Fibroblast of lung (primary cell): ENCODE measurements around the gene MICAL1. TPM values are rescaled to one million over a fixed set of nuclear protein-coding genes. Genes with fewer than 3 reads are reported as not detected.

Experiments
- DNase-seq, 2 donors: peaks; one replicate each; pipeline versions ENCODE4 v3.0.0 to v3.0.0-alpha.2; 2010; ENCODE audit warnings: low read depth in 2 of 2
- H2AFZ ChIP-seq: 2 replicates; pipeline ENCODE4 v1.5.1; 2012; ENCODE audit warnings: low read length, control low read depth, inconsistent platforms
- H3K27ac ChIP-seq: 2 replicates; pipeline ENCODE4 v1.5.1; 2011; ENCODE audit warnings: low read length, control low read depth; ENCODE audit not compliant: insufficient read depth
- H3K27me3 ChIP-seq: 2 replicates; pipeline ENCODE4 v1.5.1; 2011; ENCODE audit warnings: mild to moderate bottlenecking, low read length; ENCODE audit not compliant: control insufficient read depth, insufficient read depth
- H3K36me3 ChIP-seq: 2 replicates; pipeline ENCODE4 v1.5.1; 2011; ENCODE audit warnings: low read length; ENCODE audit not compliant: control insufficient read depth, insufficient read depth
- H3K4me1 ChIP-seq: 2 replicates; pipeline ENCODE4 v1.5.1; 2011; ENCODE audit warnings: low read length; ENCODE audit not compliant: control insufficient read depth, insufficient read depth; ENCODE audit errors: extremely low read depth
- H3K4me2 ChIP-seq: 2 replicates; pipeline ENCODE4 v1.5.1; 2011; ENCODE audit warnings: low read length, control low read depth; ENCODE audit not compliant: insufficient read depth; ENCODE audit errors: extremely low read depth
- H3K4me3 ChIP-seq, 4 experiments: fragments of 200-600 bp in 1 of 4; sonication (generic) in 1 of 4; replicated peaks in 1 of 4; 2 replicates each; pipeline ENCODE4 v1.5.1; 2011 to 2016; ENCODE audit warnings: low read length in 4 of 4, low read depth in 3 of 4, mild to moderate bottlenecking in 3 of 4, control low read depth in 2 of 4, inconsistent platforms in 1 of 4, mixed read lengths in 1 of 4; ENCODE audit not compliant: insufficient read depth in 1 of 4; ENCODE audit errors: control extremely low read depth in 1 of 4
- H3K79me2 ChIP-seq: 2 replicates; pipeline ENCODE4 v1.5.1; 2012; ENCODE audit warnings: mild to moderate bottlenecking, low read length, inconsistent platforms; ENCODE audit not compliant: control insufficient read depth, insufficient read depth
- H3K9ac ChIP-seq: 2 replicates; pipeline ENCODE4 v1.5.1; 2011; ENCODE audit warnings: mild to moderate bottlenecking, low read length, control low read depth; ENCODE audit not compliant: insufficient read depth
- H3K9me3 ChIP-seq: 2 replicates; pipeline ENCODE4 v1.5.1; 2012; ENCODE audit warnings: low read depth, low read length; ENCODE audit not compliant: control insufficient read depth, insufficient read depth
- H4K20me1 ChIP-seq: 2 replicates; pipeline ENCODE4 v1.5.1; 2011; ENCODE audit warnings: low read length; ENCODE audit not compliant: control insufficient read depth, insufficient read depth; ENCODE audit errors: extremely low read depth
- EZH2 ChIP-seq: IDR thresholded peaks from 2 replicates; pipeline ENCODE4 v1.5.1; 2012; ENCODE audit warnings: low read length, control low read depth, mild to moderate bottlenecking; ENCODE audit errors: missing control alignments
- polyA plus RNA-seq, 2 donors: library from polyadenylated mRNA; depleted of rRNA in 1 of 2; stranded (reverse) in 1 of 2; unstranded in 1 of 2; fragments of >200 nt; gene quantifications; 2 replicates each; pipeline ENCODE4 v1.2.1, GENCODE V29; 2011 to 2012; ENCODE audit warnings: missing spikeins in 1 of 2
- total RNA-seq: library from RNA; depleted of rRNA; stranded (reverse); fragments of >200 nt; gene quantifications from 2 replicates; pipeline ENCODE4 v1.2.1, GENCODE V29; 2014
- TF ChIP-seq, protein P1 (sequence below), 2 donors: IDR thresholded peaks in 1 of 2; conservative IDR thresholded peaks in 1 of 2; 1 replicate in 1 of 2; 2 replicates in 1 of 2; pipeline ENCODE4 v1.5.1; 2011 to 2012; ENCODE audit warnings: low read length in 2 of 2, control low read depth in 1 of 2, inconsistent platforms in 1 of 2, low read depth in 1 of 2, mild to moderate bottlenecking in 1 of 2

The MICAL1 gene
- total and polyA plus RNA-seq, 2 donors (not counting 1 experiment from before 2014, with no cell fraction given) = 37.5 to 53.5 TPM

DNA sequence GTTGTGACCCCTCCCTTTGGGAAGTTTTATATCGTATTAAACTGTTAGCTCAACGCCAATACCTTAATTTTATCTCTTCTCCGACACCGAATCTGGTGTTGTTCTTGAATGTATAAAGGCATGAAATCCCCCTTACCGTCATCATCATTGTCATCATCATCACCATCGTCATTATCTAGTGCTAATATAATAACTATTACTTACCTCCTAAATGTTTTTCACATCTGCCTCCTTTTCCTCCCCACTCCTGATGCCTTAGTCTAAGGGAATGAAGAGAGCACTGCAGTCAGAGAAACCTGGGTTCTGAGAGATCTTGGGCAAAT, 28.1 kb upstream of the MICAL1 start:
- Histone ChIP-seq H3K4me2 (peak overlapping the region; percentile 79), H3K36me3 (peaks cover 1% of the 10 kb centered on the region), H3K4me3 (peak overlapping the region; percentile 24 to 65 (median 52)), H4K20me1 (no peaks in the 10 kb centered on the region), H3K79me2 (peaks cover 15% of the 10 kb centered on the region), H3K27ac (no peak overlapping the region), H3K9ac (no peak overlapping the region), H3K4me1 (peaks cover 6% of the 10 kb centered on the region), H3K9me3 (no peaks in the 10 kb centered on the region), H2AFZ (peak overlapping the region; percentile 71), H3K27me3 (no peaks in the 10 kb centered on the region)
- no peak for TF ChIP-seq EZH2
- TF ChIP-seq, protein P1, sequence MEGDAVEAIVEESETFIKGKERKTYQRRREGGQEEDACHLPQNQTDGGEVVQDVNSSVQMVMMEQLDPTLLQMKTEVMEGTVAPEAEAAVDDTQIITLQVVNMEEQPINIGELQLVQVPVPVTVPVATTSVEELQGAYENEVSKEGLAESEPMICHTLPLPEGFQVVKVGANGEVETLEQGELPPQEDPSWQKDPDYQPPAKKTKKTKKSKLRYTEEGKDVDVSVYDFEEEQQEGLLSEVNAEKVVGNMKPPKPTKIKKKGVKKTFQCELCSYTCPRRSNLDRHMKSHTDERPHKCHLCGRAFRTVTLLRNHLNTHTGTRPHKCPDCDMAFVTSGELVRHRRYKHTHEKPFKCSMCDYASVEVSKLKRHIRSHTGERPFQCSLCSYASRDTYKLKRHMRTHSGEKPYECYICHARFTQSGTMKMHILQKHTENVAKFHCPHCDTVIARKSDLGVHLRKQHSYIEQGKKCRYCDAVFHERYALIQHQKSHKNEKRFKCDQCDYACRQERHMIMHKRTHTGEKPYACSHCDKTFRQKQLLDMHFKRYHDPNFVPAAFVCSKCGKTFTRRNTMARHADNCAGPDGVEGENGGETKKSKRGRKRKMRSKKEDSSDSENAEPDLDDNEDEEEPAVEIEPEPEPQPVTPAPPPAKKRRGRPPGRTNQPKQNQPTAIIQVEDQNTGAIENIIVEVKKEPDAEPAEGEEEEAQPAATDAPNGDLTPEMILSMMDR (conservative IDR thresholded peaks at IDR 0.05 in 1 of 2, IDR thresholded peaks at IDR 0.05 in 1 of 2; ENCODE audit: low read depth in 1 of 2, low read length in 2 of 2) = no peak
- DNase-seq = peak in 1 of 2 donors; percentile 11

DNA sequence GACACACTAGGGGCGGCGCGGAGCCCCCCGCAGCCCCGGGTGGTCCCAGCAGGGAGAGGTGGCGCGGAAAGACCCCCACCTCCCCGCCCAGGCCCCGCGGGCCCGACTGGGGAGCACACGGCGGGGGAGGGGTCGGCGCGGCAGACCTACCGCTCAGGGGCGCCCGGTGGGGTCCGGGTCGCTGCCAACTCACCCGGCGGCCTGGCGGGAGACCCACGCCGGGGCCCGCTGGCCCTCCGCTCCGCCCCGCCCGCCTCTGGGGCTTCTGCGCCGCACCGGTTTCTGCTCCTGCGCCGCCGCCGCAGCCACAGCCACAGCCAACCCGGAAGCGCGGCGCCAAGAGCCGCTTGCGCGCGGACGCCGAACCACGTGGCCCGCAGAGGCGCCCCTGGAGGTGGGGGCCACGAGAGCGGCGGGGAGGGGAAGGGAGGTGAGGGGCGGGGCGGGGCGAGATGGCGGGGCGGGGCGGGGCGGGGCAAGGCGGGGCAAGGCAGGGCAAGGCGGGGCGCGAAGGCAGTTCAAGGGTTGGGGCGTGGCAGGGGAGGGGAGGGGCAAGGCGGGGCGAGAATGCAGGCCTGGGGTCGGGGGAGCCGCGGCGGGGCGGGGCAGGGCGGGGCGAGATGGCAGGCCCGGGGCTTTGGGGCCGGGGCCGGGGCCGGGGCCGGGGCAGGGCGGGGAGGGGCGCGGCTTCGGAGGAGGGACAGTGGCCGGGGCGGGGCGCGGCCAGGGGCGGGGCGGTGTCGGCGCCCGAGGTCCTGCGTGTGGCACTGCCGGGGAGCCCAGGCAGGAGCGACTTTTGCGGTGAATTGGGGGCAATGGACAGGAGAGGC, 27.5 kb upstream of the MICAL1 start, which contains the start of gene ZBTB24:
ZBTB24 (minus strand) TSS at position 315 of the 830 bp plus-strand sequence. CDS start 1,193 bp downstream, outside the sequence.
- Histone ChIP-seq H3K4me1 (peaks cover 8% of the 10 kb centered on the region), H4K20me1 (no peaks in the 10 kb centered on the region), H3K9me3 (no peaks in the 10 kb centered on the region), H3K27me3 (no peaks in the 10 kb centered on the region), H3K4me2 (peak within 1 kb of the TSS; percentile 84), H3K79me2 (peaks cover 19% of the 10 kb centered on the region), H3K27ac (peak within 1 kb of the TSS; percentile 64), H3K4me3 (peak within 1 kb of the TSS; percentile 76 to 99 (median 88)), H3K9ac (peak within 1 kb of the TSS; percentile 75), H3K36me3 (peaks cover 1% of the 10 kb centered on the region), H2AFZ (peak within 1 kb of the TSS; percentile 77)
- TF ChIP-seq, protein P1 (conservative IDR thresholded peaks at IDR 0.05 in 1 of 2, IDR thresholded peaks at IDR 0.05 in 1 of 2; ENCODE audit: low read depth in 1 of 2, low read length in 2 of 2) = no peak
- no peak for TF ChIP-seq EZH2
- DNase-seq = peak; percentile 82 to 87

DNA sequence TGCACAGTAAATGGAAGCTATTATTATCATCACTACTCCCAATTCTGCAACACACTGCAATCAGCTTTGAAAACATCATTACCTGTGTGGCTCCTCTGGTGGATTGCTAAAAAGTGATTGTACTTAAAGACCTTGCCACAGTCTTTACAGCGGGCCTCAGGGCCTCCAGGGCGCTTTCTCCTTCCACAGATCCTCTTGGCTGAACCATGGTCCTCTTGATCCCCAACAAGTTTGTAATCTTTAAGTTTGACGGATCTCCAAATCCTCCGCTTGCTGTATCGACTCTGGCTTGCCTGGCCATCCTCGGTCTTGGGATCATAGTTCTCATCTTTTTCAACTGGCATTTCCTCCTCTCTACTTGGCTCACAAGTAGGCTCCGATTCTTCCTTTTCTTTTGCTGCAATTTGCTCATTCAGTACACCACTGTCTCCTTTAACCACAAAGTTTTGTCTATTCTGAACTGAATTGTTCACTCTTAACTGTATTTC, 25.5 kb upstream of the MICAL1 start:
- H3K9me3 ChIP-seq = no peaks in the 10 kb centered on the region
- no peak overlapping the region for H3K27ac ChIP-seq
- H3K79me2 ChIP-seq = peaks cover 23% of the 10 kb centered on the region
- DNase-seq = no peak
- H3K9ac ChIP-seq = no peak overlapping the region
- no peak overlapping the region for H3K4me3 ChIP-seq
- no peak overlapping the region for H3K4me2 ChIP-seq
- H3K4me1 ChIP-seq = peaks cover 8% of the 10 kb centered on the region
- H4K20me1 ChIP-seq = no peaks in the 10 kb centered on the region
- H2AFZ ChIP-seq = no peak overlapping the region
- H3K27me3 ChIP-seq = no peaks in the 10 kb centered on the region
- TF ChIP-seq EZH2 = no peak
- TF ChIP-seq, protein P1 (conservative IDR thresholded peaks at IDR 0.05 in 1 of 2, IDR thresholded peaks at IDR 0.05 in 1 of 2; ENCODE audit: low read depth in 1 of 2, low read length in 2 of 2) = no peak
- peaks cover 1% of the 10 kb centered on the region for H3K36me3 ChIP-seq
